IPS DF 6.9 (cell line): Measurements from ENCODE around the gene CYP4F22.

Source experiments
- DNase-seq: peaks from one replicate; pipeline ENCODE4 v3.0.0-alpha.2; 2013; ENCODE audit warnings: low read depth, low spot score
- H3K27ac ChIP-seq: one replicate; pipeline ENCODE4 v1.5.1; 2013; ENCODE audit warnings: low read length, control low read depth
- H3K27me3 ChIP-seq: 2 replicates; pipeline ENCODE4 v1.6.1; 2013; ENCODE audit warnings: mild to moderate bottlenecking, low read length; ENCODE audit not compliant: control insufficient read depth, insufficient read depth
- H3K36me3 ChIP-seq: 2 replicates; pipeline ENCODE4 v1.6.1; 2013; ENCODE audit warnings: low read length; ENCODE audit not compliant: control insufficient read depth, insufficient read depth
- H3K4me1 ChIP-seq: 2 replicates; pipeline ENCODE4 v1.6.1; 2013; ENCODE audit warnings: low read length; ENCODE audit not compliant: control insufficient read depth, insufficient read depth
- H3K4me3 ChIP-seq: 2 replicates; pipeline ENCODE4 v1.5.1; 2013; ENCODE audit warnings: mild to moderate bottlenecking, low read length
- H3K9me3 ChIP-seq: 2 replicates; pipeline ENCODE4 v1.6.1; 2013; ENCODE audit warnings: low read length, inconsistent platforms; ENCODE audit not compliant: control insufficient read depth, insufficient read depth
- WGBS: extraction: QIAGEN DNeasy Blood & Tissue Kit; methylation state at CpG from one replicate; pipeline ENCODE4 v1.1.7; 2013; ENCODE audit warnings: mixed read lengths, missing lambda C conversion rate; ENCODE audit not compliant: insufficient read length, insufficient coverage; 5-methylcytosine and 5-hydroxymethylcytosine counted together

The CYP4F22 gene

GRCh38 chr19:15575406-15575805, 67.1 kb downstream of the CYP4F22 start:
- Histone ChIP-seq H3K4me1 (no peaks in the 10 kb centered on the region), H3K27ac (no peak overlapping the region), H3K4me3 (no peak overlapping the region), H3K36me3 (no peaks in the 10 kb centered on the region), H3K9me3 (peaks cover 12% of the 10 kb centered on the region), H3K27me3 (no peaks in the 10 kb centered on the region)
- no peak for DNase-seq
- WGBS = no CpG with 5 or more reads among the region's 6 CpGs

- H3K27ac ChIP-seq = no peak overlapping the region
- no peaks in the 10 kb centered on the region for H3K27me3 ChIP-seq
- no peak overlapping the region for H3K4me3 ChIP-seq
- H3K4me1 ChIP-seq = no peaks in the 10 kb centered on the region
- H3K36me3 ChIP-seq = no peaks in the 10 kb centered on the region
- peaks cover 12% of the 10 kb centered on the region for H3K9me3 ChIP-seq
- no peak for DNase-seq
- WGBS = no CpG with 5 or more reads among the region's 12 CpGs
Measured at GRCh38 chr19:15576526-15577156, 68.3 kb downstream of the CYP4F22 start.

- WGBS = no CpG with 5 or more reads among the region's 6 CpGs
- Histone ChIP-seq H3K4me1 (no peaks in the 10 kb centered on the region), H3K9me3 (peaks cover 10% of the 10 kb centered on the region), H3K27ac (no peak overlapping the region), H3K27me3 (no peaks in the 10 kb centered on the region), H3K36me3 (no peaks in the 10 kb centered on the region), H3K4me3 (no peak overlapping the region)
- DNase-seq = no peak
Measured at GRCh38 chr19:15577184-15577771, 69.0 kb downstream of the CYP4F22 start.

- Histone ChIP-seq H3K36me3 (no peaks in the 10 kb centered on the region), H3K27ac (no peak overlapping the region), H3K9me3 (peaks cover 13% of the 10 kb centered on the region), H3K4me1 (no peaks in the 10 kb centered on the region), H3K4me3 (no peak overlapping the region), H3K27me3 (no peaks in the 10 kb centered on the region)
- no CpG with 5 or more reads among the region's 12 CpGs for WGBS
- DNase-seq = no peak
Measured at GRCh38 chr19:15583346-15583745, 75.0 kb downstream of the CYP4F22 start.

- H3K4me3 ChIP-seq = no peak overlapping the region
Measured at GRCh38 chr19:15584095-15584494, 75.8 kb downstream of the CYP4F22 start.

GRCh38 chr19:15584541-15585115, 76.3 kb downstream of the CYP4F22 start:
- 100% methylated on average over 1 of the region's 35 CpGs for WGBS
- Histone ChIP-seq H3K9me3 (peaks cover 13% of the 10 kb centered on the region), H3K27ac (no peak overlapping the region), H3K4me1 (no peaks in the 10 kb centered on the region), H3K4me3 (no peak overlapping the region), H3K36me3 (no peaks in the 10 kb centered on the region), H3K27me3 (no peaks in the 10 kb centered on the region)
- DNase-seq = peak; percentile 20

More at GRCh38 chr19:15584095-15584494, 75.8 kb downstream of the CYP4F22 start:
- no peaks in the 10 kb centered on the region for H3K27me3 ChIP-seq
- no peaks in the 10 kb centered on the region for H3K4me1 ChIP-seq
- no CpG with 5 or more reads among the region's 10 CpGs for WGBS
- no peaks in the 10 kb centered on the region for H3K36me3 ChIP-seq
- no peak overlapping the region for H3K27ac ChIP-seq
- no peak for DNase-seq
- peaks cover 13% of the 10 kb centered on the region for H3K9me3 ChIP-seq

- no peak for DNase-seq
- H3K4me3 ChIP-seq = no peak overlapping the region
- peaks cover 20% of the 10 kb centered on the region for H3K9me3 ChIP-seq
- no peak overlapping the region for H3K27ac ChIP-seq
- WGBS = no CpG with 5 or more reads among the region's 9 CpGs
- no peaks in the 10 kb centered on the region for H3K27me3 ChIP-seq
- H3K36me3 ChIP-seq = no peaks in the 10 kb centered on the region
- H3K4me1 ChIP-seq = no peaks in the 10 kb centered on the region
Measured at GRCh38 chr19:15587663-15588062, 79.3 kb downstream of the CYP4F22 start.

- Histone ChIP-seq H3K4me3 (no peak overlapping the region), H3K27ac (no peak overlapping the region), H3K27me3 (no peaks in the 10 kb centered on the region), H3K4me1 (no peaks in the 10 kb centered on the region), H3K36me3 (no peaks in the 10 kb centered on the region), H3K9me3 (peaks cover 20% of the 10 kb centered on the region)
- no CpG with 5 or more reads among the region's 1 CpG for WGBS
- DNase-seq = no peak
Measured at GRCh38 chr19:15588265-15588664, 79.9 kb downstream of the CYP4F22 start.

GRCh38 chr19:15589760-15590451, 81.6 kb downstream of the CYP4F22 start:
- 100% methylated on average over 1 of the region's 5 CpGs for WGBS
- DNase-seq = no peak
- Histone ChIP-seq H3K4me3 (no peak overlapping the region), H3K27me3 (no peaks in the 10 kb centered on the region), H3K4me1 (no peaks in the 10 kb centered on the region), H3K27ac (no peak overlapping the region), H3K9me3 (peaks cover 16% of the 10 kb centered on the region), H3K36me3 (no peaks in the 10 kb centered on the region)

GRCh38 chr19:15591796-15592195, 83.5 kb downstream of the CYP4F22 start:
- no peak overlapping the region for H3K4me3 ChIP-seq
- peaks cover 16% of the 10 kb centered on the region for H3K9me3 ChIP-seq
- H3K4me1 ChIP-seq = no peaks in the 10 kb centered on the region
- H3K36me3 ChIP-seq = no peaks in the 10 kb centered on the region
- no CpG with 5 or more reads among the region's 4 CpGs for WGBS
- DNase-seq = no peak
- no peak overlapping the region for H3K27ac ChIP-seq
- H3K27me3 ChIP-seq = no peaks in the 10 kb centered on the region
